Measurements from ENCODE around the gene PMAIP1.

DNA sequence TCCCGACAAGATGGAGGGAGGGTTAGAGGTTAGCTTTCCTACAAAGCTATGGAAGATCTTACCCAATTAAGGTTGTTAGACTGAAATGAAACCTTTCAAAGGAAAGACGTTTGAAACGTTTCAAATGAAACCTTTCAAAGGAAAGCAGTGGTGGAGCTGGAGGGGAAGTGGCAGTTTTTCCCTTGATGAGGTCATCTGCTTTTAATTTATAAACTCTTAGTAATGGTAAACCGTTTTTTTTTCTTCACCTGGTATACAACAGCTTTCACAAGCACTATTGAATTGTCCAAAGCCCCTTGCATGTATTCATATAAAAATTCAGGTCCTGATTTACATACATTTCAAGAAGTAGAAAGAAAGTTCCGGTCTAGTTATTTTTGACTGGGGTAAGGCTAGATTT lies 7.4 kb downstream of the PMAIP1 start:
- TF ChIP-seq, protein P1, sequence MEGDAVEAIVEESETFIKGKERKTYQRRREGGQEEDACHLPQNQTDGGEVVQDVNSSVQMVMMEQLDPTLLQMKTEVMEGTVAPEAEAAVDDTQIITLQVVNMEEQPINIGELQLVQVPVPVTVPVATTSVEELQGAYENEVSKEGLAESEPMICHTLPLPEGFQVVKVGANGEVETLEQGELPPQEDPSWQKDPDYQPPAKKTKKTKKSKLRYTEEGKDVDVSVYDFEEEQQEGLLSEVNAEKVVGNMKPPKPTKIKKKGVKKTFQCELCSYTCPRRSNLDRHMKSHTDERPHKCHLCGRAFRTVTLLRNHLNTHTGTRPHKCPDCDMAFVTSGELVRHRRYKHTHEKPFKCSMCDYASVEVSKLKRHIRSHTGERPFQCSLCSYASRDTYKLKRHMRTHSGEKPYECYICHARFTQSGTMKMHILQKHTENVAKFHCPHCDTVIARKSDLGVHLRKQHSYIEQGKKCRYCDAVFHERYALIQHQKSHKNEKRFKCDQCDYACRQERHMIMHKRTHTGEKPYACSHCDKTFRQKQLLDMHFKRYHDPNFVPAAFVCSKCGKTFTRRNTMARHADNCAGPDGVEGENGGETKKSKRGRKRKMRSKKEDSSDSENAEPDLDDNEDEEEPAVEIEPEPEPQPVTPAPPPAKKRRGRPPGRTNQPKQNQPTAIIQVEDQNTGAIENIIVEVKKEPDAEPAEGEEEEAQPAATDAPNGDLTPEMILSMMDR (IDR thresholded peaks at IDR 0.05; ENCODE audit: insufficient read depth, low read length), result no peak
- TF ChIP-seq GABPA (IDR thresholded peaks at IDR 0.05; ENCODE audit: low read depth), result no peak
